ENCODE data around the gene COL2A1. TPM values are rescaled to one million over a fixed set of nuclear protein-coding genes. Genes with fewer than 3 reads are reported as not detected.

The COL2A1 gene
- total RNA-seq, 1 experiment from 2014 or later: 10.8 TPM

DNA sequence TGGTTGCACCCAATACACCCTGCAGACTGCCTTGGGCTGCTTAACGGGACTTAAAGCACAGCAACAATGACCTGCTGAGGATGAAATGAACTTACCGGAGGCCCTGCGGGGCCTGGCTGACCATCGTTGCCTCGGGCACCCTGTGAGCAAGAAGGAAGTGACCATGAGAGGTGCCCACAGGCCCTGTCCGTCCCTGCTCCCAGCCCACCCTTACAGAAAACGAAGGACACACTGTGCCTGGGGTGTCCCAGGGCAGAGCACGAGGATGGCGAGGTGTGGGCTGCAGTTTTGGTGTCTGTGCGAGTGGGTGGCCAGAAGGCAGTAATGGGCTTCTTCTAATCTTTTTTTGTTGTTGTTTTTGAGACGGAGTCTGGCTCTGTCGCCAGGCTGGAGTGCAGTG lies 14.6 kb downstream of the COL2A1 start:
- no peak overlapping the region for H4K5ac ChIP-seq (ENCODE audit: insufficient read length, low read depth, low read length)
- TF ChIP-seq, protein P1, sequence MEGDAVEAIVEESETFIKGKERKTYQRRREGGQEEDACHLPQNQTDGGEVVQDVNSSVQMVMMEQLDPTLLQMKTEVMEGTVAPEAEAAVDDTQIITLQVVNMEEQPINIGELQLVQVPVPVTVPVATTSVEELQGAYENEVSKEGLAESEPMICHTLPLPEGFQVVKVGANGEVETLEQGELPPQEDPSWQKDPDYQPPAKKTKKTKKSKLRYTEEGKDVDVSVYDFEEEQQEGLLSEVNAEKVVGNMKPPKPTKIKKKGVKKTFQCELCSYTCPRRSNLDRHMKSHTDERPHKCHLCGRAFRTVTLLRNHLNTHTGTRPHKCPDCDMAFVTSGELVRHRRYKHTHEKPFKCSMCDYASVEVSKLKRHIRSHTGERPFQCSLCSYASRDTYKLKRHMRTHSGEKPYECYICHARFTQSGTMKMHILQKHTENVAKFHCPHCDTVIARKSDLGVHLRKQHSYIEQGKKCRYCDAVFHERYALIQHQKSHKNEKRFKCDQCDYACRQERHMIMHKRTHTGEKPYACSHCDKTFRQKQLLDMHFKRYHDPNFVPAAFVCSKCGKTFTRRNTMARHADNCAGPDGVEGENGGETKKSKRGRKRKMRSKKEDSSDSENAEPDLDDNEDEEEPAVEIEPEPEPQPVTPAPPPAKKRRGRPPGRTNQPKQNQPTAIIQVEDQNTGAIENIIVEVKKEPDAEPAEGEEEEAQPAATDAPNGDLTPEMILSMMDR (conservative IDR thresholded peaks at IDR 0.05): no peak
- H2BK5ac ChIP-seq (ENCODE audit: insufficient read length, low read length): no peak overlapping the region

More for the DNA sequence above, 14.6 kb downstream of the COL2A1 start:
- peaks cover 95% of the 10 kb centered on the region for H3K27me3 Mint-ChIP-seq (ENCODE audit: low read depth)
- peaks cover 13 to 18% of the 10 kb centered on the region in 2 experiments for H3K4me1 Mint-ChIP-seq
- Histone ChIP-seq H2BK120ac (ENCODE audit: low read depth, low read length, poor library complexity, severe bottlenecking) (no peak overlapping the region), H3K79me1 (ENCODE audit: insufficient read depth, low read depth, low read length, poor library complexity, severe bottlenecking) (no peaks in the 10 kb centered on the region), H2BK20ac (ENCODE audit: low read depth, low read length, poor library complexity, severe bottlenecking) (no peak overlapping the region), H3K27me3 (ENCODE audit: insufficient read depth, low read length) (no peaks in the 10 kb centered on the region; the same call in 1 of the 2 replicates), H3K56ac (ENCODE audit: insufficient read length, low read depth, low read length) (no peak overlapping the region), H2BK12ac (ENCODE audit: insufficient read length, low read depth, low read length) (no peak overlapping the region), H3K4me1 (ENCODE audit: insufficient read depth, low read length) (no peaks in the 10 kb centered on the region), H3K4ac (ENCODE audit: low read depth, low read length) (no peak overlapping the region), H4K91ac (ENCODE audit: insufficient read length, low read depth, low read length) (no peak overlapping the region), H3K9me3 (ENCODE audit: control insufficient read depth, low read depth, low read length) (no peaks in the 10 kb centered on the region), H2BK15ac (ENCODE audit: low read depth, low read length) (no peak overlapping the region), H3K79me2 (ENCODE audit: insufficient read depth, low read length) (no peaks in the 10 kb centered on the region), H3K27ac (ENCODE audit: insufficient read length, low read depth, low read length) (no peak overlapping the region), H3K23ac (ENCODE audit: insufficient read length, low read depth, low read length) (no peak overlapping the region), H3K18ac (ENCODE audit: insufficient read length, low read depth, low read length) (no peak overlapping the region), H2AFZ (ENCODE audit: low read length) (no peak overlapping the region), H3K14ac (ENCODE audit: insufficient read depth, low read length) (no peak overlapping the region), H3K23me2 (ENCODE audit: insufficient read length, low read depth, low read length, poor library complexity, severe bottlenecking) (no peaks in the 10 kb centered on the region), H4K20me1 (ENCODE audit: control insufficient read depth, insufficient read depth, insufficient read length) (no peaks in the 10 kb centered on the region), H3K4me2 (ENCODE audit: insufficient read depth, insufficient read length, low read length) (no peak overlapping the region), H3K9ac (ENCODE audit: extremely low read depth, insufficient read length, low read length) (no peak overlapping the region), H4K8ac (replicated peaks; ENCODE audit: insufficient read length, low read depth, low read length) (no peak overlapping the region), H2AK5ac (ENCODE audit: insufficient read length, low read length) (no peak overlapping the region), H3T11ph (ENCODE audit: low read length) (no peak overlapping the region)
- DNase-seq: no peak
- peaks cover 0 to 1% (median 0%) of the 10 kb centered on the region in 3 experiments; a peak in 1 of 7 replicates for H3K36me3 Mint-ChIP-seq (ENCODE audit: insufficient read depth in 1 of 3, low read depth in 3 of 3)
- peaks cover 0 to 3% of the 10 kb centered on the region in 2 experiments; a peak in 1 of 5 replicates for H3K9me3 Mint-ChIP-seq
- no peak overlapping the region; a peak in 1 of 5 replicates for H3K4me3 Mint-ChIP-seq
- no CpG with 5 or more reads among the region's 12 CpGs for whole genome bisulfite sequencing (ENCODE audit: extremely low coverage, insufficient read length, low lambda C conversion rate)
- no peak overlapping the region; a peak in 1 of 7 replicates for H3K27ac Mint-ChIP-seq

All from H9 (cell line).